Vagina (tissue), 2 donors: Measurements from ENCODE around the gene CCDC88C.

Source experiments
- CTCF ChIP-seq, 3 experiments: fragments of 450-650 bp in 2 of 3; fragments of 200-600 bp in 1 of 3; sonication (generic) in 1 of 3; IDR thresholded peaks; one replicate each; pipeline ENCODE4 v1.5.1; 2017 to 2019; ENCODE audit warnings: antibody characterized with exemption in 3 of 3, mild to moderate bottlenecking in 2 of 3, moderate library complexity in 2 of 3
- POLR2A ChIP-seq, 2 donors: fragments of 450-650 bp; IDR thresholded peaks; one replicate each; pipeline ENCODE4 v1.6.1; 2017; ENCODE audit warnings: antibody characterized with exemption in 2 of 2, mild to moderate bottlenecking in 2 of 2, moderate library complexity in 2 of 2
- POLR2AphosphoS5 ChIP-seq, 2 donors: sonication (generic); formaldehyde crosslinking; IDR thresholded peaks; one replicate each; pipeline ENCODE4 v1.9.0; 2017; ENCODE audit warnings: antibody characterized with exemption in 2 of 2, mild to moderate bottlenecking in 2 of 2, low read depth in 1 of 2; ENCODE audit not compliant: insufficient read depth in 1 of 2

- TF ChIP-seq CTCF (IDR thresholded peaks at IDR 0.05) (no peak), POLR2A (IDR thresholded peaks at IDR 0.05) (no peak), POLR2AphosphoS5 (IDR thresholded peaks at IDR 0.05; ENCODE audit: insufficient read depth in 1 of 2, low read depth in 1 of 2) (no peak)
These were observed 143.7 kb downstream of the CCDC88C start for GRCh38 chr14:91273885-91274273.
